GM12891 (cell line): Measurements from ENCODE around the gene CNNM2.

Experiments
- PAX5 ChIP-seq: IDR thresholded peaks from 2 replicates; pipeline ENCODE4 v1.6.1; 2011; ENCODE audit warnings: low read length, moderate library complexity, mild to moderate bottlenecking; ENCODE audit not compliant: insufficient read depth, severe bottlenecking
- POLR2A ChIP-seq: IDR thresholded peaks from 2 replicates; pipeline ENCODE4 v1.6.1; 2011; ENCODE audit warnings: low read depth, low read length, control low read depth
- POLR2AphosphoS5 ChIP-seq: IDR thresholded peaks from 2 replicates; pipeline ENCODE4 v1.6.1; 2011; ENCODE audit warnings: low read depth, low read length, control low read depth

- no peak for TF ChIP-seq POLR2A
- no peak for TF ChIP-seq POLR2AphosphoS5
- TF ChIP-seq PAX5, result no peak
Observed at GRCh38 chr10:102982296-102982695, 64.2 kb downstream of the CNNM2 start.
